Erythroblast (primary cell): ENCODE results near the gene DIPK1A.

Source experiments
- GATA1 ChIP-seq: IDR thresholded peaks from 2 replicates; pipeline ENCODE4 v1.6.1; 2011; ENCODE audit warnings: low read depth, mild to moderate bottlenecking, control low read depth, low read length, moderate library complexity
- POLR2A ChIP-seq: IDR thresholded peaks from 2 replicates; pipeline ENCODE4 v1.6.1; 2011; ENCODE audit warnings: mild to moderate bottlenecking, low read length

- TF ChIP-seq POLR2A, result no peak
- TF ChIP-seq GATA1, result no peak
These were observed 862 bp upstream of the DIPK1A start for GRCh38 chr1:92961896-92962752.
